HepG2 (cell line): Measurements from ENCODE around the gene TTC39C. TPM values are rescaled to one million over a fixed set of nuclear protein-coding genes. Genes with fewer than 3 reads are reported as not detected.

ENCODE experiments used
- ATAC-seq: fragments of 200-7000 bp; cut with Tn5 transposase; 3 replicates; pipeline ENCODE4 v1.9.1; 2020; ENCODE audit warnings: mild to moderate bottlenecking, moderate library complexity
- BruUV-seq: library from RNA; stranded (reverse); fragments of 400-500 nt; replicated peaks from 2 replicates; lab custom pipeline; 2021; lab: Mats Ljungman, UMichigan
- CTCF ChIA-PET: fragments of 300-600 bp; formaldehyde crosslinking; extraction: SDS; loops from one replicate; lab custom pipeline; 2021; ENCODE audit warnings: low total read pairs, inconsistent platforms, low intra/inter-chr PET ratio; lab: Yijun Ruan, JAX
- POLR2A ChIA-PET: fragments of 350-600 bp; sonication (Branson Sonifier 250); formaldehyde crosslinking; loops from one replicate; lab custom pipeline; 2020; ENCODE audit warnings: antibody characterized with exemption, inconsistent platforms; lab: Yijun Ruan, JAX
- DNase-seq: peaks from one replicate; pipeline ENCODE4 v3.0.0-alpha.2; 2015; ENCODE audit warnings: low spot score
- FAIRE-seq: peaks from 3 replicates; lab custom pipeline; 2011; peaks lifted over from hg19 to GRCh38; lab: Jason Lieb, UNC
- H2AFZ ChIP-seq: one replicate; pipeline ENCODE4 v1.6.1; 2011; ENCODE audit warnings: low read length, inconsistent platforms
- H3K27ac ChIP-seq: fragments of 300-600 bp; 3 replicates; pipeline ENCODE4 v1.8.0; 2011; ENCODE audit warnings: mixed run types, mild to moderate bottlenecking, mixed read lengths, low read length, inconsistent platforms; ENCODE audit not compliant: insufficient read depth; ENCODE audit errors: extremely low read length
- H3K27me3 ChIP-seq, 2 experiments: fragments of 200-600 bp in 1 of 2; 2 replicates in 1 of 2; 3 replicates in 1 of 2; pipeline versions ENCODE4 v1.6.0 to v1.8.0; 2011; ENCODE audit warnings: low read length in 2 of 2, mild to moderate bottlenecking in 2 of 2, moderate library complexity in 2 of 2, inconsistent platforms in 1 of 2; ENCODE audit not compliant: insufficient read depth in 2 of 2, control insufficient read depth in 1 of 2
- H3K36me3 ChIP-seq, 2 experiments: fragments of 200-600 bp in 1 of 2; replicated peaks in 1 of 2; 2 replicates in 1 of 2; 3 replicates in 1 of 2; pipeline versions ENCODE4 v1.5.1 to v1.8.0; 2011; ENCODE audit warnings: low read length in 2 of 2, inconsistent platforms in 1 of 2; ENCODE audit not compliant: insufficient read depth in 2 of 2, control insufficient read depth in 1 of 2
- H3K4me1 ChIP-seq: 2 replicates; pipeline ENCODE4 v1.5.1; 2012; ENCODE audit warnings: low read length, inconsistent platforms; ENCODE audit not compliant: insufficient read depth
- H3K4me2 ChIP-seq: 2 replicates; pipeline ENCODE4 v1.6.0; 2011; ENCODE audit warnings: low read depth, low read length, inconsistent platforms
- H3K4me3 ChIP-seq, 3 experiments: fragments of 200-600 bp in 1 of 3; sonication (generic), shearing (Covaris generic) in 1 of 3; replicated peaks in 1 of 3; 2 replicates each; pipeline ENCODE4 v1.5.1; 2011 to 2016; ENCODE audit warnings: low read length in 3 of 3, inconsistent platforms in 2 of 3, low read depth in 2 of 3, mild to moderate bottlenecking in 2 of 3, control low read depth in 1 of 3, mixed read lengths in 1 of 3; ENCODE audit not compliant: insufficient read depth in 1 of 3
- H3K79me2 ChIP-seq: one replicate; pipeline ENCODE4 v1.6.1; 2011; ENCODE audit warnings: low read length, inconsistent platforms; ENCODE audit not compliant: insufficient read depth
- H3K9ac ChIP-seq: 2 replicates; pipeline ENCODE4 v1.6.0; 2011; ENCODE audit warnings: mild to moderate bottlenecking, low read depth, low read length, inconsistent platforms; ENCODE audit not compliant: insufficient read depth
- H3K9me3 ChIP-seq: 2 replicates; pipeline ENCODE4 v1.5.1; 2012; ENCODE audit warnings: mild to moderate bottlenecking, low read length
- H4K20me1 ChIP-seq: 2 replicates; pipeline ENCODE4 v1.6.0; 2011; ENCODE audit warnings: inconsistent platforms, mild to moderate bottlenecking, low read length, moderate library complexity; ENCODE audit not compliant: insufficient read depth
- CCAR2 ChIP-seq: fragments of 200-400 bp; formaldehyde crosslinking; optimal IDR thresholded peaks from 2 replicates; pipeline ENCODE3; 2018; ENCODE audit warnings: low read depth, mild to moderate bottlenecking, low read length, moderate library complexity
- CTCF ChIP-seq: sonication (generic); formaldehyde crosslinking; IDR thresholded peaks from 2 replicates; pipeline ENCODE4 v1.5.0; 2020; ENCODE audit warnings: mild to moderate bottlenecking, missing genetic modification reagents, moderate library complexity
- FIP1L1 ChIP-seq: fragments of 200-400 bp; formaldehyde crosslinking; IDR thresholded peaks from 2 replicates; pipeline ENCODE4 v1.6.1; 2018; ENCODE audit warnings: low read depth, mild to moderate bottlenecking, low read length, moderate library complexity, borderline replicate concordance; ENCODE audit not compliant: insufficient read depth
- HMG20A ChIP-seq: IDR thresholded peaks from 2 replicates; pipeline ENCODE4 v1.6.1; 2016; ENCODE audit warnings: borderline replicate concordance
- HOXA5 ChIP-seq: sonication (generic); formaldehyde crosslinking; IDR thresholded peaks from 2 replicates; pipeline ENCODE4 v1.4.0; 2020; ENCODE audit warnings: missing genetic modification reagents
- MYNN ChIP-seq: sonication (generic); formaldehyde crosslinking; IDR thresholded peaks from 2 replicates; pipeline ENCODE4 v1.4.0; 2020; ENCODE audit warnings: mild to moderate bottlenecking, low read depth, missing genetic modification reagents
- PBX3 ChIP-seq: sonication (generic); formaldehyde crosslinking; IDR thresholded peaks from 2 replicates; pipeline ENCODE4 v1.8.1; 2023; ENCODE audit warnings: missing genetic modification reagents, inconsistent platforms, borderline replicate concordance
- RAD21 ChIP-seq: fragments of 450-650 bp; formaldehyde crosslinking; IDR thresholded peaks from 2 replicates; pipeline ENCODE4 v1.5.0; 2020; ENCODE audit warnings: mild to moderate bottlenecking
- SAP130 ChIP-seq: IDR thresholded peaks from 2 replicates; pipeline ENCODE4 v1.6.1; 2016; ENCODE audit warnings: low read depth
- SIX4 ChIP-seq: sonication (generic); formaldehyde crosslinking; IDR thresholded peaks from 2 replicates; pipeline ENCODE4 v1.4.0; 2020; ENCODE audit warnings: missing genetic modification reagents
- SMARCE1 ChIP-seq: fragments of 450-650 bp; IDR thresholded peaks from 2 replicates; pipeline ENCODE4 v1.6.1; 2017; ENCODE audit warnings: borderline replicate concordance
- STAG1 ChIP-seq: sonication (generic); formaldehyde crosslinking; IDR thresholded peaks from 2 replicates; pipeline ENCODE4 v1.4.0; 2020; ENCODE audit warnings: missing genetic modification reagents
- ZBTB40 ChIP-seq, 2 experiments: fragments of 450-650 bp in 1 of 2; sonication (generic) in 1 of 2; formaldehyde crosslinking in 1 of 2; IDR thresholded peaks; 2 replicates each; pipeline versions ENCODE4 v1.6.1 to v1.8.0; 2016 to 2022; ENCODE audit warnings: antibody characterized with exemption in 1 of 2, mild to moderate bottlenecking in 1 of 2, missing genetic modification reagents in 1 of 2
- WGBS: methylation state at CpG from one replicate; pipeline ENCODE4 v1.1.6; 2017; ENCODE audit warnings: low lambda C conversion rate; 5-methylcytosine and 5-hydroxymethylcytosine counted together
- in situ Hi-C: cut with HindIII; loops from 2 replicates; pipeline ENCODE4 v1.10.0; 2017; ENCODE audit warnings: low pct_unique_long_range_greater_than_20kb; ENCODE audit not compliant: extremely low pct_ligation_motif_present
- intact Hi-C: fragments of 100-400 bp; cut with micrococcal nuclease; formaldehyde crosslinking; loops from one replicate; pipeline ENCODE4 v1.10.0; 2022; ENCODE audit not compliant: unreplicated experiment
- polyA plus RNA-seq, 8 experiments: library from polyadenylated mRNA; depleted of rRNA in 3 of 8; stranded (reverse) in 7 of 8; unstranded in 1 of 8; fragments of >200 nt; fragmentation: Illumina TruSeq in 4 of 8; extraction: Trizol in 4 of 8; gene quantifications; 2 replicates each; pipeline versions ENCODE4 v1.2.1 to v1.2.3, GENCODE V29; 2011 to 2016; ENCODE audit warnings: low read depth in 4 of 8, missing spikeins in 1 of 8, mixed read lengths in 1 of 8; ENCODE audit not compliant: insufficient read depth in 1 of 8
- total RNA-seq, 5 experiments: library from RNA; depleted of rRNA; stranded (reverse); fragments of >200 nt; fragmentation: Illumina TruSeq; extraction: Trizol; gene quantifications; 2 replicates each; pipeline ENCODE4 v1.2.3, GENCODE V29; 2016; ENCODE audit warnings: low read depth in 1 of 5

The TTC39C gene
- total and polyA plus RNA-seq, 2 of the 13 experiments (the other 11 are each of a cell fraction or from before 2014, with no cell fraction given): 19.1 to 25.9 TPM

GRCh38 chr18:24016643-24017042, 2.1 kb downstream of the TTC39C start:
- H3K9me3 ChIP-seq: no peaks in the 10 kb centered on the region
- H3K4me1 ChIP-seq: peaks cover 23% of the 10 kb centered on the region
- H3K27me3 ChIP-seq: peaks cover 0 to 20% of the 10 kb centered on the region in 2 experiments; a peak in 2 of 5 replicates
- WGBS: 21% methylated on average over 2 of the region's 2 CpGs
- no peaks in the 10 kb centered on the region for H3K36me3 ChIP-seq
- DNase-seq (peak; percentile 52), FAIRE-seq (peak; percentile 66), ATAC-seq (peak; percentile 52)
- H3K4me2 ChIP-seq: peak overlapping the region; percentile 85
- H3K9ac ChIP-seq: no peak overlapping the region
- no peak overlapping the region for H2AFZ ChIP-seq
- ChIA-PET CTCF (no interaction called here), POLR2A (interaction anchor here (0.6 to 2.5 kb wide), 4 partner anchors 35 to 99 kb away, joined by 3 to 10 read pairs (median 5); no protein-coding TSS in a partner anchor)
- H4K20me1 ChIP-seq: no peaks in the 10 kb centered on the region
- H3K4me3 ChIP-seq: no peak overlapping the region
- no peak overlapping the region for H3K27ac ChIP-seq
- peaks cover 7% of the 10 kb centered on the region for H3K79me2 ChIP-seq
- BruUV-seq: no TSS peak
- in situ Hi-C loops: no loop called here
- intact Hi-C loops: loop anchor here (1.0 kb wide), 2 partner anchors 60 to 103 kb away; no protein-coding TSS in a partner anchor
- 0 out of 2 replicates have a peak, but pooled peaks have one; percentile 22 for TF ChIP-seq RAD21 (CRISPR knock-in tag)
- peak; percentile 47 for TF ChIP-seq STAG1 (CRISPR knock-in tag)
- TF ChIP-seq ZBTB40 (IDR thresholded peaks at IDR 0.05): no peak
- no peak for TF ChIP-seq ZBTB40 (CRISPR knock-in tag; IDR thresholded peaks at IDR 0.05)
- no peak for TF ChIP-seq SMARCE1
- TF ChIP-seq SIX4 (CRISPR knock-in tag): no peak
- no peak for TF ChIP-seq CCAR2
- TF ChIP-seq HMG20A (CRISPR knock-in tag): no peak
- no peak for TF ChIP-seq FIP1L1
- TF ChIP-seq HOXA5 (CRISPR knock-in tag): no peak
- 0 out of 2 replicates have a peak, but pooled peaks have one; percentile 32 for TF ChIP-seq SAP130
- TF ChIP-seq CTCF (CRISPR knock-in tag): peak; percentile 37
- no peak for TF ChIP-seq PBX3 (CRISPR knock-in tag)
- peak; percentile 98; the same call in 1 of the 2 replicates for TF ChIP-seq MYNN (CRISPR knock-in tag)
